Measurements from ENCODE around the gene MORC1.

- TF ChIP-seq CTCF (IDR thresholded peaks at IDR 0.05) (no peak), EP300 (IDR thresholded peaks at IDR 0.05) (no peak)
These were observed 51.1 kb downstream of the MORC1 start for GRCh38 chr3:109066864-109067263.

Data from tibial nerve (tissue), 4 donors.